H9 (cell line): ENCODE measurements around the gene VPS13C. TPM values are rescaled to one million over a fixed set of nuclear protein-coding genes. Genes with fewer than 3 reads are reported as not detected.

Experiments
- DNase-seq: peaks from one replicate; pipeline ENCODE4 v3.0.0-alpha.2; 2017
- H2AFZ ChIP-seq: one replicate; pipeline ENCODE4 v1.6.1; 2013; ENCODE audit warnings: mild to moderate bottlenecking, low read length, control low read depth, moderate library complexity
- H2AK5ac ChIP-seq: 2 replicates; pipeline ENCODE4 v1.6.1; 2013; ENCODE audit warnings: low read length, control low read depth, mixed read lengths; ENCODE audit not compliant: insufficient read length
- H2BK120ac ChIP-seq: one replicate; pipeline ENCODE4 v1.6.1; 2013; ENCODE audit warnings: low read depth, mild to moderate bottlenecking, low read length, control low read depth, inconsistent platforms; ENCODE audit not compliant: poor library complexity, severe bottlenecking
- H2BK12ac ChIP-seq: 2 replicates; pipeline ENCODE4 v1.6.1; 2013; ENCODE audit warnings: low read length, control low read depth, mixed read lengths, low read depth; ENCODE audit not compliant: insufficient read length
- H2BK15ac ChIP-seq: 2 replicates; pipeline ENCODE4 v1.6.1; 2013; ENCODE audit warnings: low read depth, low read length, control low read depth
- H2BK20ac ChIP-seq: one replicate; pipeline ENCODE4 v1.6.1; 2013; ENCODE audit warnings: low read depth, mild to moderate bottlenecking, low read length, control low read depth, inconsistent platforms; ENCODE audit not compliant: poor library complexity, severe bottlenecking
- H2BK5ac ChIP-seq: 2 replicates; pipeline ENCODE4 v1.6.1; 2013; ENCODE audit warnings: low read length, control low read depth, mixed read lengths; ENCODE audit not compliant: insufficient read length
- H3K14ac ChIP-seq: 2 replicates; pipeline ENCODE4 v1.6.1; 2013; ENCODE audit warnings: low read length, control low read depth; ENCODE audit not compliant: insufficient read depth
- H3K18ac ChIP-seq: 2 replicates; pipeline ENCODE4 v1.6.1; 2013; ENCODE audit warnings: low read depth, mild to moderate bottlenecking, mixed read lengths, low read length, control low read depth; ENCODE audit not compliant: insufficient read length
- H3K23ac ChIP-seq: 2 replicates; pipeline ENCODE4 v1.6.1; 2013; ENCODE audit warnings: low read length, control low read depth, mixed read lengths, low read depth; ENCODE audit not compliant: insufficient read length
- H3K23me2 ChIP-seq: 2 replicates; pipeline ENCODE4 v1.6.1; 2013; ENCODE audit warnings: low read depth, mild to moderate bottlenecking, mixed read lengths, low read length, control low read depth; ENCODE audit not compliant: insufficient read length, poor library complexity, severe bottlenecking
- H3K27ac ChIP-seq: 2 replicates; pipeline ENCODE4 v1.5.1; 2013; ENCODE audit warnings: low read length, control low read depth, mixed read lengths, low read depth; ENCODE audit not compliant: insufficient read length
- H3K27me3 ChIP-seq: 2 replicates; pipeline ENCODE4 v1.6.1; 2013; ENCODE audit warnings: low read length, control low read depth, inconsistent platforms; ENCODE audit not compliant: insufficient read depth
- H3K4ac ChIP-seq: 2 replicates; pipeline ENCODE4 v1.6.1; 2013; ENCODE audit warnings: low read depth, mild to moderate bottlenecking, control low read depth, inconsistent platforms, low read length, moderate library complexity
- H3K4me1 ChIP-seq: 2 replicates; pipeline ENCODE4 v1.6.1; 2013; ENCODE audit warnings: low read length, control low read depth, inconsistent platforms; ENCODE audit not compliant: insufficient read depth
- H3K4me2 ChIP-seq: 2 replicates; pipeline ENCODE4 v1.6.1; 2013; ENCODE audit warnings: low read length, control low read depth, mixed read lengths; ENCODE audit not compliant: insufficient read length, insufficient read depth
- H3K56ac ChIP-seq: 2 replicates; pipeline ENCODE4 v1.6.1; 2013; ENCODE audit warnings: low read depth, mild to moderate bottlenecking, mixed read lengths, low read length, control low read depth; ENCODE audit not compliant: insufficient read length
- H3K79me1 ChIP-seq: 2 replicates; pipeline ENCODE4 v1.6.1; 2013; ENCODE audit warnings: low read depth, mild to moderate bottlenecking, moderate library complexity, low read length, control low read depth, inconsistent platforms; ENCODE audit not compliant: insufficient read depth, poor library complexity, severe bottlenecking
- H3K79me2 ChIP-seq: 2 replicates; pipeline ENCODE4 v1.6.1; 2013; ENCODE audit warnings: low read length, control low read depth, inconsistent platforms; ENCODE audit not compliant: insufficient read depth
- H3K9ac ChIP-seq: 2 replicates; pipeline ENCODE4 v1.6.1; 2013; ENCODE audit warnings: low read length, control low read depth, mixed read lengths; ENCODE audit not compliant: insufficient read length; ENCODE audit errors: extremely low read depth
- H3K9me3 ChIP-seq: one replicate; pipeline ENCODE4 v1.6.1; 2013; ENCODE audit warnings: low read depth, low read length, inconsistent platforms; ENCODE audit not compliant: control insufficient read depth
- H3T11ph ChIP-seq: one replicate; pipeline ENCODE4 v1.6.1; 2013; ENCODE audit warnings: mild to moderate bottlenecking, low read length, control low read depth, inconsistent platforms
- H4K20me1 ChIP-seq: one replicate; pipeline ENCODE4 v1.6.1; 2013; ENCODE audit not compliant: control insufficient read depth, insufficient read length, insufficient read depth
- H4K5ac ChIP-seq: 2 replicates; pipeline ENCODE4 v1.6.1; 2013; ENCODE audit warnings: low read depth, mild to moderate bottlenecking, mixed read lengths, low read length, control low read depth; ENCODE audit not compliant: insufficient read length
- H4K8ac ChIP-seq: replicated peaks from 2 replicates; pipeline ENCODE4 v1.6.1; 2013; ENCODE audit warnings: low read length, control low read depth, mixed read lengths, low read depth; ENCODE audit not compliant: insufficient read length
- H4K91ac ChIP-seq: 2 replicates; pipeline ENCODE4 v1.6.1; 2013; ENCODE audit warnings: low read depth, mild to moderate bottlenecking, moderate library complexity, mixed read lengths, low read length, control low read depth; ENCODE audit not compliant: insufficient read length
- H3K27ac Mint-ChIP-seq, 3 experiments: 2 replicates in 2 of 3; 3 replicates in 1 of 3; pipeline ENCODE4 v1.8.0; 2020 to 2021; ENCODE audit warnings: mixed read lengths in 3 of 3, mild to moderate bottlenecking in 1 of 3, moderate library complexity in 1 of 3
- H3K27me3 Mint-ChIP-seq: 2 replicates; pipeline ENCODE4 v1.8.0; 2021; ENCODE audit warnings: low read depth, mild to moderate bottlenecking, moderate library complexity, mixed read lengths
- H3K36me3 Mint-ChIP-seq, 3 experiments: 2 replicates in 2 of 3; 3 replicates in 1 of 3; pipeline ENCODE4 v1.8.0; 2020 to 2021; ENCODE audit warnings: low read depth in 3 of 3, mixed read lengths in 3 of 3; ENCODE audit not compliant: insufficient read depth in 1 of 3
- H3K4me1 Mint-ChIP-seq, 2 experiments: 2 replicates each; pipeline ENCODE4 v1.8.0; 2020; ENCODE audit warnings: mixed read lengths in 2 of 2
- H3K4me3 Mint-ChIP-seq, 2 experiments: 2 replicates in 1 of 2; 3 replicates in 1 of 2; pipeline ENCODE4 v1.8.0; 2020 to 2021; ENCODE audit warnings: mild to moderate bottlenecking in 2 of 2, mixed read lengths in 2 of 2, moderate library complexity in 1 of 2
- H3K9me3 Mint-ChIP-seq, 2 experiments: 2 replicates in 1 of 2; 3 replicates in 1 of 2; pipeline ENCODE4 v1.8.0; 2020; ENCODE audit warnings: mild to moderate bottlenecking in 2 of 2, mixed read lengths in 2 of 2, moderate library complexity in 1 of 2
- CTCF ChIP-seq: fragments of 200-600 bp; sonication (generic); conservative IDR thresholded peaks from 3 replicates; pipeline ENCODE4 v1.8.0; 2021; ENCODE audit warnings: antibody characterized with exemption, mild to moderate bottlenecking
- WGBS: extraction: QIAGEN DNeasy Blood & Tissue Kit; methylation state at CpG from one replicate; pipeline ENCODE4 v1.1.7; 2013; ENCODE audit warnings: missing lambda C conversion rate, low lambda C conversion rate, mixed read lengths; ENCODE audit not compliant: insufficient read length; ENCODE audit errors: extremely low coverage; 5-methylcytosine and 5-hydroxymethylcytosine counted together
- total RNA-seq: library from RNA; stranded (reverse); gene quantifications from 2 replicates; pipeline ENCODE4 v1.2.1, GENCODE V29; 2021

The VPS13C gene
- total RNA-seq, 1 experiment from 2014 or later: 14.2 TPM

GRCh38 chr15:61983081-61983480 is 77.2 kb downstream of the VPS13C start:
- Histone ChIP-seq H3K4me1 (no peaks in the 10 kb centered on the region), H2AK5ac (no peak overlapping the region), H2BK12ac (no peak overlapping the region), H3K23ac (no peak overlapping the region), H3T11ph (no peak overlapping the region), H2BK120ac (no peak overlapping the region), H2BK5ac (no peak overlapping the region), H4K91ac (no peak overlapping the region), H4K8ac (no peak overlapping the region), H3K4me2 (no peak overlapping the region), H3K56ac (no peak overlapping the region), H3K9me3 (no peaks in the 10 kb centered on the region), H3K4ac (no peak overlapping the region), H3K27ac (no peak overlapping the region), H3K9ac (no peak overlapping the region), H3K14ac (no peak overlapping the region), H3K23me2 (no peaks in the 10 kb centered on the region), H3K27me3 (no peaks in the 10 kb centered on the region), H2AFZ (no peak overlapping the region), H4K20me1 (no peaks in the 10 kb centered on the region), H3K79me1 (no peaks in the 10 kb centered on the region), H3K18ac (no peak overlapping the region), H3K79me2 (no peaks in the 10 kb centered on the region), H4K5ac (no peak overlapping the region), H2BK20ac (no peak overlapping the region), H2BK15ac (no peak overlapping the region)
- Mint-ChIP-seq H3K27me3 (no peaks in the 10 kb centered on the region), H3K27ac (no peak overlapping the region), H3K9me3 (peaks cover 0 to 5% of the 10 kb centered on the region in 2 experiments; a peak in 2 of 5 replicates), H3K4me3 (no peak overlapping the region), H3K4me1 (no peaks in the 10 kb centered on the region), H3K36me3 (peaks cover 2 to 11% (median 4%) of the 10 kb centered on the region in 3 experiments; a peak in 5 of 7 replicates)
- no peak for TF ChIP-seq CTCF
- no CpG with 5 or more reads among the region's 3 CpGs for WGBS
- no peak for DNase-seq
